GM12874 (cell line): ENCODE data around the gene ANKS1A.

Experiments used
- TF ChIP-seq, protein P1 (sequence below): IDR thresholded peaks from 2 replicates; pipeline ENCODE4 v1.5.1; 2011; ENCODE audit warnings: low read depth, mild to moderate bottlenecking, control low read depth, low read length, moderate library complexity; ENCODE audit not compliant: insufficient read depth

Gene ANKS1A

DNA sequence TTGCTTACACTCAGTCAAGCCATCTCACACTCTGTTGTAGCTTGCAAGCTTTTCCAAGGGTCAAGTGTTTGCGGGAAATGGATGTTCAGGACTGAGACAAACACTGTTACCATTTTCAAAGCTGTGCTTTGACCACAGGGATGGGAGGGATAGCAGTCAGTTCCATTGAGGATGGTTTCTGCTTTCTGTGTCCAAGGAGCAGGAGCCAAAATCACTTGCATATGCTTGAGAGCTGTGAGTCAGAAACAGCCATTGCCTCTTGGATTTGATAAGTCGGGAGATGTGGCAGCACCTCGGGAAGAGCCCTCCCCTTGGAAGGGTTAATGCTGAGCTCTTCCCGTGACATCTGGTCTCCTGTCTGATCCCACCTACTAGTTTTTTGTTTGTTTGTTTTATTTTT lies 166.8 kb downstream of the ANKS1A start:
- TF ChIP-seq, protein P1, sequence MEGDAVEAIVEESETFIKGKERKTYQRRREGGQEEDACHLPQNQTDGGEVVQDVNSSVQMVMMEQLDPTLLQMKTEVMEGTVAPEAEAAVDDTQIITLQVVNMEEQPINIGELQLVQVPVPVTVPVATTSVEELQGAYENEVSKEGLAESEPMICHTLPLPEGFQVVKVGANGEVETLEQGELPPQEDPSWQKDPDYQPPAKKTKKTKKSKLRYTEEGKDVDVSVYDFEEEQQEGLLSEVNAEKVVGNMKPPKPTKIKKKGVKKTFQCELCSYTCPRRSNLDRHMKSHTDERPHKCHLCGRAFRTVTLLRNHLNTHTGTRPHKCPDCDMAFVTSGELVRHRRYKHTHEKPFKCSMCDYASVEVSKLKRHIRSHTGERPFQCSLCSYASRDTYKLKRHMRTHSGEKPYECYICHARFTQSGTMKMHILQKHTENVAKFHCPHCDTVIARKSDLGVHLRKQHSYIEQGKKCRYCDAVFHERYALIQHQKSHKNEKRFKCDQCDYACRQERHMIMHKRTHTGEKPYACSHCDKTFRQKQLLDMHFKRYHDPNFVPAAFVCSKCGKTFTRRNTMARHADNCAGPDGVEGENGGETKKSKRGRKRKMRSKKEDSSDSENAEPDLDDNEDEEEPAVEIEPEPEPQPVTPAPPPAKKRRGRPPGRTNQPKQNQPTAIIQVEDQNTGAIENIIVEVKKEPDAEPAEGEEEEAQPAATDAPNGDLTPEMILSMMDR, result no peak

DNA sequence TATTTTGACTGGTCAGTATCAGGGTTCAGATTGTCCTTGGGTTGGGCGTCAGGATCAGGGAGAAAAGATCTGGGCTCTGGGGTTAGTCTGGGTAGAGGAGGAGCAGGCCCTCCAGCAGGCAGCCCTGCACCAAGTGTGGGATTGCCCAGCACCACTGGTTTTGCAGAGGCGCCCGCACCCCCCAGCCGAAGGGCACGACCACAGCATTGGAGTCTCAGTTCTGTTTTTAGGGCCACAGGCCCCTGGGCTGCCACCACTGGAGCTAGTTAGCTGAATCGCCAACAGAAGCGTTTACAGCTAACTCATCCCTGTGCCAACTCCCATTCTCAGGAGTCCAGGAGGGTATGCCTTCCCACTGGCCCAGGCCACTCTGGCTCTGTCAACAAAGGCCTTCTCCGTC lies 167.9 kb downstream of the ANKS1A start:
- TF ChIP-seq, protein P1, result no peak

DNA sequence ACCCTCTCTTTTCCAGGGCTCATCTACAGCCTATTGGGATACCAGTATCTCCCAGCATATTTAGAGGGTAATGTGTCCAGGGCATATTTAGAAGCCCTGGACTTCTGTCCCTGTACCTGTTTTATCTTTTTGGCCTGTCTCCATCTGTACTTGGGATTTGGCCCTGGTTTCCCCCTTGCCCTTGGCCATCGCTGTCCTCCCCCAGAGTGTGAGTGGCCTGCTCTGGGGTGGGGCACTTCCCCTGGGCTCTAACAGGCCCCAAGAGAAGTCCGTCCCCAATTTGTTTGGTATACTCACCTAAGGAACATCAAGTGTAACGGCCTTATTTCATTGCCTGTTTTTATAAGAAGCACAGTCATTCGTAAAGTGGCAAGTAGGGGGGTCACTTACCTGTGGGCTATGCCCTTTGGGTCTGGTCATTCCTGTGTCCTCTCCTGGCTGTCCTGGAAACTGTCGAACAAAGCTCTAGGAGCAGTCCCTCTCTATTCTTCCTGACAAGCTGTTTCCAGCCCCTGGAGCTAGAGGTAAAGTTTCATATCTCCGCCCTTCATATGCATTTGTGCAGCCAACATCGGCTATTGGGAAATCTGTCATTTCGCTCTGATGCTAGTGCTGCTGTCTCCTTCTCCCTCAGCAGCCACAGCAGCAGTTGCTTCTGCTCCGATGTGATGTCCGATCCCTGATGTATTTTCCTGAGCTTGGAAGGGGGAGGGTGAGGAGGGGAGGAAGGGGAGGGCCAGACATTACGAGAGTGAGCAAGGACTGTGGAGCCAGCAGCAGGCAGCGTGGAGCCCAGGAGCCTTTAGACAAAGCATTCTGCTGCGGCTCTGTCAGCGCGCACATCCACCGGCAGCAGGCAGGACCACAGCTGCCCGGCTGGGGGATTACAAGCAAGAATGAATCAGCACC lies 168.6 kb downstream of the ANKS1A start:
- TF ChIP-seq, protein P1, result no peak

DNA sequence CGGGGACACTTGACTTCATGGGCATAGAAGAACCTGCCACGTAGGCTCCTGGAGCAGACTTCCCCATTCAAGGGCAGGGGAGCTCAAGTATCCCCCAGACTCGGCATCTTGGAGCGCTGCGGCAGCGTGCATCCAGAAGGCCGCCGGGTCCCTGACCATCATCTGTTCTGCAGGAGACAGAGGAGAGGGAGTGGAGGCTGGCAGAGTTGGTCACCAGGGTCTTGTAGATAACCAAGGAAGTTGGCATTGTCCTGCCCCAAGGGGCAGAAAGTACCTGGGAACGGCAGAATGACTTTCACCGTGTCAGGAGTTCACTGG lies 169.3 kb downstream of the ANKS1A start:
- TF ChIP-seq, protein P1, result no peak

DNA sequence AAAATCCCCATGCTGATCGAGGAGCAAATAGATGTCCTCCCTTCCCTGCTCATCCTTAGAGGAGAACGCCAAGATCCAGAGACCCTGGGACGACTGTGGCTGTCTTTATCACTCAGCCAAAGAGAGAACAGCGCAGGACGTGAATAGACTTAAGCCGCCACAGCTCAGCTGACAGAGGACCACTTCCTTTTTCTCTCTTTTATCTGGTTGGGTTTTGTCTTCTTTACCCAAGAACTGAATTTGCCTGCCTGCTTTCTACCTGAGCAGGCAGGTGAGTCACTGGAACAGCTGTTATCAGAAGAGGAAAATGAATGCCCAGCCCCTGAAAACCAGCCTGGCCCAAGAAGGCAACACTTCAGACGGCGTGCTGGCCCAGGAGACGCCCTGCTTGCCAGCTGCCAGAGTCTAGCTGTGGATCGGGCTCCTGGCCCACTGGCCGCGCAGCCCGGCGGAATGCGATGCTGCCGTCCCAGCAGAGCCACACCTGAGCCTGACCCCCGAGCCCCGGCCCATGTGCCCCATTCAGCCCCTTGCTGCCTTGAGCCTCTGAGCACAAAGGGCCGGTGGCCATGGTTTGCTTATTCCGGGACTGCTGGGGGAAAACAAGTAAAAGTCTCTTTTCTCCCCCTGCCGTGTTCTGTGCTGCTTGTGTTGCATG lies 169.9 kb downstream of the ANKS1A start:
- TF ChIP-seq, protein P1, result no peak

DNA sequence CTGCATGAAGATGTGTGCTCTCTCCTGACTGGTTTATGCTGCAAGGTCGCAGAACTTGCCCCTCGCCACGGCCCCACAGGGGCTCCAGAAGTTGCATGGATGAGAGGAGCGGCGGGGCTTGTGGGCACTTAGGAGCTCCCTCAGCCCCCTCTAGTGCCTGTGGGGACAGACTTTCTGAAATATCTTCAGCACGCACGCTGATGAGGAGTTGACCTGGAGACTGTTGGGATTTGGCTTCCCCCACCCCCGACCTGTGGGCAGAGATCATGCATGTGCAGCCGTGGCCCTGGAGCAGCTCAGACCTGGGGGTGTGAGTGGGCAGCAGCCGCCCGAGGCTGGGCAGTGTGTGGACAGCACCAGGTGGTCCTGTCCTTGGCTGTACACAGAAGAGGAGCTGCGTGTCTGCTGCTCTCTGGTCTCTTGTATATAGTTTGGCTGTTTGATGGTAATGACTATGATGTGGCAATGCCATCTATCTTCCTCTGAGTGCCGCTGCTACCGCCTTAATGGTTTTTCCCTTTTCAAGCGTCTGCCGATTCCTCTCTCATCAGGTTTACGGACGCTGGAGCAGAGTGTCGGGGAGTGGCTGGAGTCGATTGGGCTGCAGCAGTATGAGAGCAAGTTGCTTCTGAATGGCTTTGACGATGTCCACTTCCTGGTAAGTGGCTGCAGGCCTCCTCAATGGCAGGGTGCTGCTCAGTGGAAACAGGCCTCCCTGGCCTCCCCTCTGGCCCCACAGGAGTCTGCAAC lies 170.7 kb downstream of the ANKS1A start:
- TF ChIP-seq, protein P1, result no peak

DNA sequence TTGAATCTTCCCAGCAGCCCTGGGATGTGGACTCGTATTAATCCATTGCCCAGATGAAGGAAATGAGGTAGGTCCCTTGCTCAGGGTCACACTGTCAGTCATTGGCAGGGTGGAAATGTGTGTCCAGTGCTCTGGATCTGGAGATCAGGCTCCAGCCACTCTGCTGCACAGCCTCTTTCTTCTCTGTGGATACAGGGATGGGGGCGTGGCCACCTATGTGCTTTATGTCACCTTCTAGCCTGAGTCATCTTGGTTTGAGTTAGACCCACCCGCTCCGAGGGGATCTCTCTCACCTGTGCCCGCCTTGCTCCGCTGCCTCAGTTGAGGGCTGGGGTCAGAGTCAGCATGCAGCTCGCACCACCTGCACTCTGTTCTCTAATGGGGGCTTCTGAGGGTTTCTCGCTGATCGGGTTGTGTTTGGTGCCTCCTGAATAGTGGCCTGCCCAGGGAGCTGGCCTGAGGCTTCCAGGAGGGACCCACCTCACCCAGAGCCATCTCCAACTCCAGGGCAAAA lies 172.1 kb downstream of the ANKS1A start:
- TF ChIP-seq, protein P1, result no peak
